ENCODE measurements around the gene COPS7A.

The COPS7A gene, protein sequence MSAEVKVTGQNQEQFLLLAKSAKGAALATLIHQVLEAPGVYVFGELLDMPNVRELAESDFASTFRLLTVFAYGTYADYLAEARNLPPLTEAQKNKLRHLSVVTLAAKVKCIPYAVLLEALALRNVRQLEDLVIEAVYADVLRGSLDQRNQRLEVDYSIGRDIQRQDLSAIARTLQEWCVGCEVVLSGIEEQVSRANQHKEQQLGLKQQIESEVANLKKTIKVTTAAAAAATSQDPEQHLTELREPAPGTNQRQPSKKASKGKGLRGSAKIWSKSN

DNA sequence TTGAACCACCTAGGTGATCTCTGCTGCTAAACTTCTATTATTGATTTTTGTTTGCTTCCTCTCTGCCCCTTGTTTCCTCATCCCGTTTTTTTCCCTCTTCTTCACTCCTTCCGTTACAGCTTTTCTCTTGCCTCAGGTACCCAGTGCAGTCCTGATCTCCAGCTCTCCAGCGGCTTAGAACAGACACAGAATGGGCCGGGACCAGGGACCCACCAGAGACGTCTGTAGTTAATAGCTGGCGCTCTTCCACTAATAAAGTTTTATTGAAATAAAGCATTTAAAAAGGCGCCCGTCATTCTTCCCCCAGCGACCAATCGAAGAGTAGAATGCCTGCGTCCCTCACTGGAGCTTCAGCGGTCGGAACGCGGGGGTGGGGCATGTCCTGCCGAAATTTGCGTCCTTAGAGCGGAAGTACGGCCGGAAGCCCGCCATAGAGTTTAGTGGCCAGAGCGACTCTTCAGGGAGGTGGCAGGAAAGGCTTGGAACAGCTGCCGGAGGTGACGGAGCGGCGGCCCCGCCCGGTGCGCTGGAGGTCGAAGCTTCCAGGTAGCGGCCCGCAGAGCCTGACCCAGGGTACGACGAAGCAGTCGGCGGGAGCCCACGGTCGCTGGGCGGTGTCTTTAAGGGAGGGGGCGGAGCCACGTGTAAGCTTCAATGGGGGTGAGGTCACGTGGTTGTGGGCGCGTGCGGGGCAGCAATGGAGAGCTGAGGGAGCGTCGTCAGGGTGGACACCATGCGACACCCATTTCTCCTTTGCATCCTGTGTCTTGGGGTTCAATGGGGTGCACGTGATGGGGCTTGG lies at the start of gene COPS7A:
TSS of gene COPS7A (plus strand) at position 440 of the 802 bp plus-strand sequence. CDS start 611 bp downstream, outside the sequence.
- peak; percentile 92 for DNase-seq (ENCODE audit: low read depth)

DNA sequence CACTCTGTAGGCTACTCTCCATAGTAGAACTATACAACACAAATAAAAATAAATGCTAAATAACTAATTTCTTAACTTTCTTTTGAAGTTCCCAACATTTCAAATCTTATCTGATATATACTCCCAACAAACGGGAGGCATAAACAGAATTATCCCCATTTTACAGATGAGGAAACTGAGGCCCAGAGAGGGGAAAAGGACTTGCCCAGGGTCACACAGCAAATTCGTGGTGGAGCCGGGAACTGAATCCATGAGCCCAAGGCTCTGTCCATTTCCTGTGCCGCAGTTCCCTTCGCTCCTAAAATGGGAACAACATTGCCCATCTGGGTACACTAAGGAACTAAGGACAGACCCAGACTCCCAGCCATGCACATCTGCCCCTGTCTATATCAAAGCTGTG lies 46.9 kb upstream of the COPS7A start:
- DNase-seq (ENCODE audit: low read depth): no peak

DNA sequence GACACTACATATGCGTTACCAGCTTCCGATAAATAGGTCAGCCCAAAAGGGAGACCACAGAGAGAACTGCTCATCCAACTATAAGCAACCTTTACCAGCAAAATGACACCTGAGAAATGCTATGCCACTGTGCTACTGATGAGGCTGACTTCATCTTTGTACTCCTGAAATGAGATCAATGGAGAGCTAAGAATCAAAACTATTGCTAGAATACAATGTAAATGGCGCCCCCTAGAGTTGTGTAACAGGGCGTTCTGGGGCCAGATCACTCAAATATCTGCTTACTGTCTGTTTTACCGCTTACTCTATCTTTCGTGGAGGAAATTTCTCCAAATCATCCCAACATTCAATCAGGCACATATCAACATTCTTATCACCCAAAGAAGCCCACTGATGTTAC lies 39.2 kb upstream of the COPS7A start:
- DNase-seq (ENCODE audit: low read depth): no peak

DNA sequence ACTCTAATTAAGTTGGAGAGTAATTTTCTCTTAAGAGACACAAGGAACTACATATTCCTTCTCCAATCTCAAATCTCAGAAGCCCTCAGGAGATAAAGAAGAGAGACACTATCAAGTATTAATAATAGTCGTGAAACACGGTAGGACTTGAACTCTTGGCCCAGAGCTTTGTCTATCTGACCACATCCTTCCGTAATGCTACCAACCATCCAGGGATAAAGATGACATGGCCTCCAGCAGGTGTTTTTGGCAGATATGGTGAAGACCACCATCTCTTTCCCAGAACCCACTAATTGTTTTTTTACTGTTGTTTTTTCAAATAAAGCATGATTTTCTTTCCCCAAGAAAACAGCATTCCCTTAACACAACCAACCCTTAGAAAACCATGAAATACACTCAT lies 38.0 kb upstream of the COPS7A start:
- DNase-seq (ENCODE audit: low read depth): no peak

DNA sequence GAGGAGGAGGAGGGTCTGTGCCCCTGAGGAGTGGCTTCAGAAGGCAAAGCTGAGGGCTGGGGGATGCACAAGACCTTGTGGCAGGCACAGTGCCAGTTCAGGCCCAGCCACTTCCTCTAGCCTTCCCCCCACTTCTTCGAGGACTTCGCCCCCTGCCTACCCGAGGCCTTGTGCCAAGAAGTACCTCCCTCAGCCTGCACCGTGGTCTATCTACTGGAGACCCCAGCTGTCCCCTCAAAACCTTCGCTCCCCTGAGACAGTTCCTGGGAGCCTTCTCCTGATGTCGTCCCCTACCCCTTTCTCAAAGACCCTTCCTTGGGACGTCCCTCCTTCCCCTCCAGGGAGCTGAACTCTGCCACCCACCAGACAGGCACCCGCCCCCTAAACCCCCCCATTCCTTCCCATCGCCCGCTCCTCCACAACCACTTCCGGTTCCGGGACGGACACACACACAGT lies 35.3 kb upstream of the COPS7A start:
- DNase-seq (ENCODE audit: low read depth): peak; percentile 70

DNA sequence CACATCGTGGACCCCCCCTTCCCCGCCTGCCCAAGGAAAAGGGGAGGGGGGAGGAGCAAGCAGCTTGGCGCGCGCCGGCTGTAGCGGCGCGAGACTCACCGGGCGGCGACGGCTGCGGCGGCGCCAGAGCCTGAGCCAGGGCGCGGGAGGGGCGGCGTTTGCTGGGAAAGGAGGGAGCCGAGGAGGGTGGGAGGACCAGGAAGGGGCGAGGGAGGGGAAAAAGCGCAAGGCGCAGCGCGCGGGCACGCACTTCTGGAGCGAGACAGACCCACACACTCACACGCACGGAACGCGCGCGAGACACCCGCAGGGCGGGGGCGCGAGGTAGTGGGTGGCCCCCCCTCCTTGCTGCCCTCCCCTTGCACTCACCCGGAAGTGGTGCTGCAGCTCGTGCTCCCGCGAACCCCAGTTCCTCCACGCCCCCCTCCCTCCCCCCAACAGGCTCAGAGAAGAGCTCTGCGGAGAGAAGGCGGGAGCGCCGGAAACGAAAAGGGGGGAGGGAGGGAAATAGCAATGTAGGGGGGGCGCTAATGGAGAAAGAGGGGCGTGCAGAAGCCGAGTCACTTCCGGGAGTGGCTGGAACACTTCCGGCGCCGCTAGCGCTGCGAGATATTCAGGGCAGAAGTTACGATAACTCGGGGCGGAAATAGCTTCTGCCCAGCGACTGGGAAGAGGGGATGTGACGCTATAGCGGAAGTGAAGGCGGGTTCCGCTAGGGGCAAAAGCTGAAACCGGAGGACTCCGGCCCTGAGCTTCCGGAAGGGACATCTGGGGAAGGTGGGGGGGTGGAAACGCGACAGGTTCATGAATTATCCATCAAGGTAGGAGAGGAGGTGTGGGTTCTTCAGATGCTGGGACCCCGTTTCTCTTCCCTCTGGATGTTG lies 34.6 kb upstream of the COPS7A start, which contains the start of gene ZNF384:
TSS of gene ZNF384 (minus strand) at position 377 of the 884 bp plus-strand sequence. CDS start 9,855 bp downstream, outside the sequence.
- peak; percentile 91 for DNase-seq (ENCODE audit: low read depth)

DNA sequence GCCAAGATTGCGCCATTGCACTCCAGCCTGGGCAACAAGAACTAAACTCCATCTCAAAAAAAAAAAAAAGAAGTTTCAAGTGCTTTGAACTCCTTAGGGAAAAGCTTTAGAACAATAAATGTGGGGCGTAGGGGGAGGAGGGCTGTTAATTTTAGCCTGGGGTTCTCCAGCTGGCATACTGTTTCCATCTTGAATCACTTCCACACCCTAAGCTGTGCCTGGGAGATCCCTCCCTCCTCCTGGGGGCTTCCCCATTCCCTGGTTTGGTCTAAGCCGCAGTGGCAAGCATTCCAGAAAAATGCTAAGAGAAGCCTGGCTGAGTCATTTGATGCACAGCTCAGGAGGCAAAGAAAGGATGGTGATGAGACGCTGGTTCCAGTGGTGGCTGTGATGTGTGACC lies 32.4 kb upstream of the COPS7A start:
- DNase-seq (ENCODE audit: low read depth): no peak

DNA sequence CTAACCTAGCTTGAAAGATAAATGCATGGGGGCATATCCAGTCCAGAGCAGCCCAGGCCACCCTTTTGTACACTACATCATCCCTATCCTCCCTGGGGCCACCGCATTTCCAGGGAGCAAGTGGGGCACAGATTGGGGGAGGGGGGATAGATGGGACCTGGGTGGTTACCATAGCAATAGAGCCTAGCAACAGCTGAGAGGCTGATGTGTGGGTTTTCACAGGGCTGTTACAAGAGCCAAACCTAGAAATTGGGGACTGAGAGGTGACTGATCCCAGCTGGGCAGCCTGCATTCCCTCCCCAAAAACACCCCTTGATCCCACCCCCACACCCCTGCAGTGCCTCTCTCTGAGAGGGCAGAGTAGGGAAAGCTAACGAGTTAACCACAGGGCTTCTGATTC lies 31.0 kb upstream of the COPS7A start:
- no peak for DNase-seq (ENCODE audit: low read depth)

DNA sequence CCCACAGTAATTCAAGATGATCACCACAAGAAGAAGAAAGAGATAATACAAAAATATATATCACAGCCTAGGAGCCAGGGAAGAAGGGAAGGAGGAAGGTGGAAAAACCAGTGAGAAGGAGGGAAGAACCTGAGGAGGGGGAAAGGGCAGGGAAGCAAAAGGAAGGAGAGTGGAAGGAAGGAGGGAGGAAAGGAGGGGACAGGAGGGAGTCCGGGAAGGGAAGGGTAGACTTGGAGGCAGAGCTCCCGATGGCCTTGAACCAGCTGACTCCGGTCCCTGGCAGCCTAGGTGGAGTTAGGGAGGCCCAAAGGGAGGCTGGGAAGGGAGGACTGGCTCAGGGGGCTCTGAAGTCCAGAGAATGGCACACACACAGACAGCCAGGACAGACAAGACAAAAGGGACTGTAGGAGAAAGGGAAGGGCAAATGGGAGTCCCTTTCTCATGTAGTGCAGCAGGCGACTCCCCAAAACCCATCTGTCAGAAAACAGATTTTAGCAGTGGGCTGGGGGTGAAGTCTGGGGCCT lies 30.0 kb upstream of the COPS7A start:
- DNase-seq (ENCODE audit: low read depth): no peak

DNA sequence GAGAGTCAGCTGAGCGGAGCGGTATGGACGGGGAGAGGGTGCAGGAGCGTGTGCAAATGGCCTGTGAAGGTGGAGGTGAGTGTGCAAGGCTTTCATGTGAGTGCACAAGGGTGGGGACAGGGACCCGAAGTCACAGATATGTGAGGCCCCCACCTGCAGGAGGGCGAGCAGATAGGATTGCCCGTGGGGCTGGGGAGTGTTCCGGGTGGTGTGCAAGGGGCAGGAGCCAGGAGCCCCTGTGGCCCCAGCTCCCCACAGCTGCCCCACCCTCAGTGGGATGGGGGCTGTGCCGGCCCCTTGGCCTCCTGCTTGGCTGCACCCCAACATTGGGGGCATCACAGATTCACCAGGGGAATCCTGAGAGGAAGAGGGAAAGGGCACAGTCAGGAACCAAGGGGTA lies 29.1 kb upstream of the COPS7A start:
- DNase-seq (ENCODE audit: low read depth): no peak

DNA sequence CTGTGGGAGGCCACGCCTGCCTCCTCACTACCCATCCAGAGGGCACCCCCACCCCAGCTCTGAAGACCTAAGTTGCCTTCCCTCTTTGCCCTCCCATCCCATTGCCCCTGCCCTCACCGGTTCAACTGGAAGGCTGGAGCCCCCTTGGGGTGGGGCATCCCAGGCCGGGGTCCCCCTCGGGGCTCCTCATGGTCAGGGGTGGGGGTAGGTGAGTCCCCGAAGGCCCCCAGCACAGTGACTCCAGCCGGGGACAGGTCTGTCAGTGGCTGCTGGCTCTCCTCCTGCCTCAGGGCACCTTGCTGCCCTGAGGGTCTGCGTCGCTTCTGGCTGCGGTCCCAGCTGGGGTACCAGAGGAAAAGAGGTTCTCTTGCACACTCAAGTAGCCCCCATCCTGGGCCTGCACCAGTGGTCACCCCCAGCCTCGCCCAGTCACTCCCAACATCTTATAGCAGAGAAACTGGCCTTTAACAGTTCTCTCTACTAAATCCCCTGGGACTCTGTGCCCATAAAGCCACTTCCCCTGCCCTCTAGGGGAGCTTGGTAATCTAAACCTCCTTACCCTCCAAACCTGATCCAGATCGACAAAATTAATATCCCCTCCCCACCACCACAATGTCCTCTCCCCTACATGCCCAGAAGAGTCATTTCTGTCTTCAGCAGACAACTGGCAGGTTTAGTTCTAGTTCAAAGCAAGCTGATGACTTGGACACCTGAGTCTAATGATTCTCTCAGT lies 28.4 kb upstream of the COPS7A start:
- DNase-seq (ENCODE audit: low read depth): no peak

DNA sequence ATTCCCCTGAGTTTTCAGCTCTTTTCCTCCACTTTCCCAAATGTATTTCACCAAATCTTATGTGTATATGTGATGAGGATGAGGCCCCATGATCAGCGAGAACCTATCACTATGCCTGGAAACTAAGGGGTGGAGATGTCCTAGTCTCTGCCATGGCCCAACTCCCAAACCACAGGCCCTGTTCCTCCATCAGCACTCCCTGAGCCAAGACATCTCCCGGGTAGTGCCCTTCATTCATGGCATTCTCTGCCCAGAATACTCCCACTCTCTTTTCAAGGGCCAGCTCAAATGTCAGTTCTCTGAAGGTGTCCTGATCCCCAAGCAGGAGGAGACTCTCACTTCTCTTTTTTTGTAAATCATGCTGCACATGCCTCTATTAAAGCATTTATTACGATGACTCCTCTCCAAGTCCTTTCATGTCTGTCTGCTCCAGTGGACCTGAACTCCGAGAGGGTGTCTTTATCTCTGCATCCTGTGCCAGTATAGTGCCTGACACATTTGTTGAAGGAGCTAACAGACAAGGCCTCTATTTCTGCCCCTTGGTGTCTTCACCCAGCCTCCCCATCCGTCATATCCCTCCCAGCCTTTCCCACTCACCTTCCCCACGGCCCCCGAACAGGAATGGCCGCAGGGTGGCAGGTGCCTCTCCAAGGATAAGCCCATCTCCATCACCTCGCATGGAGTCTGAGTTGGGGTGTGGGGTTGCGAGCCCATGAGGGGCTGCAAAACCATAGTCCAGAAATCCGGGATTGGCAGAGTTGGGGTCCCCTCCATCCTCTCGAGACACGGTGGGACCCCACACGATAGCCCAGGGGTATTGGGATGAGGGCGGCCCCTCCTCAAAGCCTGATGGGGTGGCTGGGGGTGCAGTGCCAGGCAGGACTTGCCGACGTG lies 26.9 kb upstream of the COPS7A start:
- DNase-seq (ENCODE audit: low read depth): no peak

DNA sequence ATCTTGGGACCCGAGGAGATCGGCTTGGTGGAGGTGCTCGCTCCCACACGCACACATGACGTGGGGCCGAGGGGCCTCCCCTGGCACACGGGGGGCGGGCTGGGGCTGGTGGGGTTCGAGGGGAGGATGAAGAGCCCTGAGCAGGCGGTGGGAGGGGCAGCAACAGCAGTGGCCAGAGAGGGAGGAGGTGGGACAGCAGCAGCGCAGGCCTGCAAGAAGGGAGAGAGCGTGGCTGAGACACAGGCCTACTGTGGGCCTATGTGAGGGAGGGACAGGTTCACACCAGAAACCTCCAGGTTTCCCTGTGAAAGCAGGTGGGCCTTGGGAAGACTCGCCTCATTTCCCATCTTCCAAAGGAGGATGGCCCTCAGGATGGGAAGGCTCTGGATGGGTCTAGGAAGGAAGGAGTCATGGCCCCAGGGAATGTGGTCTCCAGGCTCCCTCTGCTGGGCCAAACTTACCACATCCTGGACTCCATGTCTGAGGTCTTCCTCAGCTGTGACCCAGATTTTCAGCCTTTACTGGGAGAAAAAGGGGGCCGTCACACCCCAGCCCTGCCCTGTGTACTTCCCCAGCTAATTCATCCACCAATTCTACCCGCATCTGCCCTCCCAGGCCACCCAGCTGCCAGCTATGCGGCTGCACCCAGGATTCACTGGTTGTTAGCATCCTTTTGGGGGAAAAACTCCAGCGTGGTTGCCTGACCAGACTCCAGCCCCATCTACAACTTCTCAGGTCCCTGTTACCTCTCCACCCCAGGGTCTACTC lies 26.1 kb upstream of the COPS7A start:
- no peak for DNase-seq (ENCODE audit: low read depth)

DNA sequence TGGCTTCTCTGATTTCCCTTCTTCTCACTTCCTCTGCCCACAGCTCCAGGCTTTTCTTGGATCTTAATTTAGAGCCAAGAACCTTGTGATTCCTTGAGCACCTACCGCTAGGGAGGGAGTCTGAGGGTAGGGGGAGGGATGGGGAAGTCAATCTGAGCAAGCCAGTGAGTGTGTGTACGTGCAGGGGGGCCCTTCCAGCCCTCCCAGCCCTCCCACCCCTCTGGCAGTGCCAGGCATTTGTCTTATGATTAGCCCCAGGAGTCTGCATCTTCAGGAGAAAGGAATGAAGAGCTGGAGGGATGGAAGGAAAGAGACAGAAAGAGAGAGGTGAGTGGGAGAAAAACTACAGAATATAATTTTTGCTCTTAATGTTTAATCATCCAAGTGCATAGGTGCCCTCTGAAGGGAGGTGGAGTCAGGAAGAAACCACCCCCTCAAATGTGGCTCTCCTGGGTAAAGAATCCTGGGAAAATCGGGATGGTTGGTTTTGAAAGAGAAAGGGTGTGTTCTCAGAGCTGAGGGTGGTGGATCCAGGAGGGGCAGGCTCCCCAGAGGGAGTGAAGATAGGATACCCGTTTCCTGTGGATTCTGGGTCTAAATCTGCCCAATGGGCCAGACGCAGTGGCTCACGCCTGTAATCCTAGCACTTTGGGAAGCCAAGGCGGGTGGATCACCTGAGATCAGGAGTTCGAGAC lies 25.3 kb upstream of the COPS7A start:
- DNase-seq (ENCODE audit: low read depth): no peak

DNA sequence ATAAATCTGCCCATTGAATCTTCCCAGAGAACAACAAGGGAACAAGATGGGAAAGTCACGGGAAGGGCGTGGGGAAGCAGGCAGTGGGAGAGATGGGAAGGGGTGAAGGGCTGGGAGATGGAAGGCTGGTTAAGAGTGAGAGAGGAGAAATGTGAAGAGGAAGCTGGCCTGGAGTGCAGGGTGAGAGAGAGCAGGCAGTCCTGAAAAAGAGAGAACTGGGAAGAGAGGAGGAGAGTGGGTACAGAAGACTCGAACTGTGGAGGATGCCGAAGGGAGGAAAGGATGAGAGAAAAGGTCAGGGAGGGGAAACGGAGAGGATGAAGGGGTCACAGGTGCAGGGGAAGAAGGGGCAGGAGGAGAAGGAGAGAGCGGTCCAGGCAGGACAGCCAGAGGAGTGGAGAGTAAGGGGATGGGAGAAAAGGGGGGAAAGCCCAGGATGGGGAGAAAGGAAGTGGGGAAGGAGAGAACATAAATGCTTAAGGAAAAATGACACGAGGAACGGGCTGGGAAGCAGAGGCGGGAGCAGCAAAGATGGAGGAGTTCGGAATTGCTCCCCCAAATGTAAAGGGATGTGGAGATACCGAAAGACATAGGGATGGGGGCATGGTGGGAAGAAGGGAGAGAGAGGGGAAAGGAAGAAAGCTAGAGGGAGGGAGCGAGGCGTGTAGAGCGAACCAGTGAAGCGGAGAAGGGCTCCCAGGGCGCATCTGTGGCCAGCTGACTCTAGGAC lies 24.4 kb upstream of the COPS7A start:
- DNase-seq (ENCODE audit: low read depth): no peak

DNA sequence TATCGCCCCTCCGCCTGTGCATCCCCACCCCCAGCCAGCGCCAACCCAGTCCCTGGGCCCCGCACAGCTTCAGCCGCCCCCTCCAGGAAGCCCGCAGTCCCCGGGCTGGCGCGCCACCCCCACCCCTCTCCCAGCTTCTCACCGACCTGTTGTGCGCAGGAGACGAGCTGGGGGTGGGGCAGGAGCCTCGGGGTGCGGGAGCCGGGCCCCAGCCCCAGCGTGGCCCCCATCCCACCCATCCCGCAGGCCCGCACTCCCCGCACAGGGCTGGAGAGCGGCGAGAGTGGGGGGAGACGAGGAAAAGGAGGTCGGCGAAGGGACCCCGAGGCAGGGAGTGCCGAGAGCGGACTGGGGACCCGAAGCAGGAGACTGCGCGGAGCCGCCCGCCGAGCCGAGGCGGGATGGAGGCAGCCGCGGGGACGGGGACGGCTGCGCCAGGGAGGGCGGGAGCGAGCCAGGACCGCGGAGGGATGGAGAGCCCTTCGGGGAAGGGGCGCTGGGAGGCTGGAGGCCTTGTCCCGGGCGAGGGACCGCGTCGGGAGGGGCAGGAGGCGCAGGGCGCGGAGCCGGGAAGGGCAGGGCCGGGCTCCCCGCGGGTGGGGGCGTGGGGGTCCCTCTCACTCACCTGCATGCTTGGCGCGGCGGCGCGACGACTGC lies 23.7 kb upstream of the COPS7A start:
- no peak for DNase-seq (ENCODE audit: low read depth)

DNA sequence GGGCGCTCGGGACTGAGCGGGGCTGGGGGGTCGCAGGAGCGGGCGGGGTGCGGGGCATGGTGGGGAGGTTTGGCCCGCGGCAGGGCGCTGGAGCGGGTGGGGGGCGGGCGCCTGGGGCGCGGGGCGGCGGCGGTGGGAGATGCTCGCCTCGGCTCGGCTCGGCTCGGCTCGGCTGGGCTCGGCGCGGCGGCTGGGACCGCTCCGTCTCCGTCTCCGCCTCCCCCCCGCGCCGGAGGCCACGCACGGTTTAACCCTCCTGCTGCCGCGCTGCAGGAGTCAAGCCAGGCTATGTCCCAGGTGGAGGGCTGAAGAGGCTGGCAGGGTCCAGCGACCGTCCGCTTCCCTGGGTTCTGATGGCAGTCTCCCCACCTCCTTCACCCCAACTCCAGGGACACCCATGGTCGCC lies 23.2 kb upstream of the COPS7A start, which contains the start of gene PIANP:
TSS of gene PIANP (minus strand) at position 170 of the 406 bp plus-strand sequence. CDS start 2,754 bp downstream, outside the sequence.
- DNase-seq (ENCODE audit: low read depth): no peak

Data from stimulated activated CD8-positive, alpha-beta memory T cell treated with anti-CD3 and anti-CD28 coated beads, Interleukin-12 subunit alpha, Interleukin-12 subunit beta, amount 100 ng/mL, for 1 hour (primary cell).